Bronchial epithelial cell (primary cell): ENCODE data around the gene OR2G6. TPM values are rescaled to one million over a fixed set of nuclear protein-coding genes. Genes with fewer than 3 reads are reported as not detected.
A peak's percentile ranks its signal among the peaks of the same experiment; 100 is the strongest.
"Not testable (repeated sequence)": the region's sequence is repeated elsewhere in the genome, so short reads cannot be mapped to it uniquely, and the experiment has no call there.

Source experiments
- DNase-seq: peaks from one replicate; pipeline ENCODE4 v3.0.0-alpha.2; 2010; ENCODE audit warnings: low read depth
- FAIRE-seq: peaks from 2 replicates; lab custom pipeline; 2011; peaks lifted over from hg19 to GRCh38; lab: Jason Lieb, UNC
- H3K27me3 ChIP-seq: 2 replicates; pipeline ENCODE4 v1.5.1; 2011; ENCODE audit warnings: low read length; ENCODE audit not compliant: control insufficient read depth, insufficient read depth
- H3K36me3 ChIP-seq: 2 replicates; pipeline ENCODE4 v1.5.1; 2011; ENCODE audit warnings: low read length; ENCODE audit not compliant: control insufficient read depth, insufficient read depth
- H3K4me3 ChIP-seq: 2 replicates; pipeline ENCODE4 v1.5.1; 2011; ENCODE audit warnings: mild to moderate bottlenecking, low read depth, low read length, control low read depth
- total RNA-seq: library from RNA; depleted of rRNA; stranded (reverse); fragments of >200 nt; gene quantifications from 2 replicates; pipeline ENCODE4 v1.2.1, GENCODE V29; 2014
- TF ChIP-seq, protein P1 (sequence below): IDR thresholded peaks from 2 replicates; pipeline ENCODE4 v1.5.1; 2011; ENCODE audit warnings: mild to moderate bottlenecking, moderate library complexity, low read length, control low read depth, inconsistent platforms; ENCODE audit not compliant: insufficient read depth, severe bottlenecking

Gene OR2G6
- total RNA-seq, 1 donor from 2014 or later, result not detected

DNA sequence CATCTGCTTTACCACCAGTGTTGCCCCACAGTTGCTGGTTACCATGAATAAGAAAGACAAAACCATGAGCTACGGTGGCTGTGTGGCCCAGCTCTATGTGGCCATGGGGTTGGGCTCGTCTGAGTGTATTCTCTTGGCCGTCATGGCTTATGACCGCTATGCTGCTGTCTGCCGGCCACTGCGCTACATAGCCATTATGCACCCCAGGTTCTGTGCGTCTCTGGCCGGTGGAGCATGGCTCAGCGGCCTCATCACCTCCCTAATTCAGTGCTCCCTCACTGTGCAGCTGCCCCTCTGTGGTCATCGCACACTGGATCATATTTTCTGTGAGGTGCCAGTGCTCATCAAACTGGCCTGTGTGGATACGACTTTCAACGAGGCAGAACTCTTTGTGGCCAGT, 14.0 kb downstream of the OR2G6 start:
- no peak for DNase-seq
- TF ChIP-seq, protein P1, sequence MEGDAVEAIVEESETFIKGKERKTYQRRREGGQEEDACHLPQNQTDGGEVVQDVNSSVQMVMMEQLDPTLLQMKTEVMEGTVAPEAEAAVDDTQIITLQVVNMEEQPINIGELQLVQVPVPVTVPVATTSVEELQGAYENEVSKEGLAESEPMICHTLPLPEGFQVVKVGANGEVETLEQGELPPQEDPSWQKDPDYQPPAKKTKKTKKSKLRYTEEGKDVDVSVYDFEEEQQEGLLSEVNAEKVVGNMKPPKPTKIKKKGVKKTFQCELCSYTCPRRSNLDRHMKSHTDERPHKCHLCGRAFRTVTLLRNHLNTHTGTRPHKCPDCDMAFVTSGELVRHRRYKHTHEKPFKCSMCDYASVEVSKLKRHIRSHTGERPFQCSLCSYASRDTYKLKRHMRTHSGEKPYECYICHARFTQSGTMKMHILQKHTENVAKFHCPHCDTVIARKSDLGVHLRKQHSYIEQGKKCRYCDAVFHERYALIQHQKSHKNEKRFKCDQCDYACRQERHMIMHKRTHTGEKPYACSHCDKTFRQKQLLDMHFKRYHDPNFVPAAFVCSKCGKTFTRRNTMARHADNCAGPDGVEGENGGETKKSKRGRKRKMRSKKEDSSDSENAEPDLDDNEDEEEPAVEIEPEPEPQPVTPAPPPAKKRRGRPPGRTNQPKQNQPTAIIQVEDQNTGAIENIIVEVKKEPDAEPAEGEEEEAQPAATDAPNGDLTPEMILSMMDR, result no peak
- no peak overlapping the region for H3K4me3 ChIP-seq
- FAIRE-seq, result no peak
- H3K27me3 ChIP-seq, result no peaks in the 10 kb centered on the region
- H3K36me3 ChIP-seq, result no peaks in the 10 kb centered on the region

DNA sequence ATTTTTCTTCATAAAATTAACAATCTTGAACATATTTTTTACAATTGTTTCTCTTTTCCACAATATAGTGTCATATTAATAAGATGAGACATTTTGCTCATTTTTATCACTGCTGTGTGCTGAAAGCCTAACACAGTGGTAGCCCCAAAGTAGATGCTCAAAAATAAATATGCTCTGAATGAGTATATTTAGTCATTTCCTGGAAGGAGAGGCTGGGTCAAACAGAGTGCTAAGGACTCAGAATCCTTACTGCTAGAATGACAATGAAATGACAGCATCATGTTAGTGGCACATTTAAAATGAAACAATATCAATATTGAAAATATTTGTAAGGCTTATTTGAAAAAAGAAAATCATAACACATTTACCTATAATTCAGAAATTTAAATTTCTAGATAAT, 29.6 kb downstream of the OR2G6 start:
- H3K27me3 ChIP-seq, DNase-seq, H3K36me3 ChIP-seq, H3K4me3 ChIP-seq, FAIRE-seq: not testable (repeated sequence)

DNA sequence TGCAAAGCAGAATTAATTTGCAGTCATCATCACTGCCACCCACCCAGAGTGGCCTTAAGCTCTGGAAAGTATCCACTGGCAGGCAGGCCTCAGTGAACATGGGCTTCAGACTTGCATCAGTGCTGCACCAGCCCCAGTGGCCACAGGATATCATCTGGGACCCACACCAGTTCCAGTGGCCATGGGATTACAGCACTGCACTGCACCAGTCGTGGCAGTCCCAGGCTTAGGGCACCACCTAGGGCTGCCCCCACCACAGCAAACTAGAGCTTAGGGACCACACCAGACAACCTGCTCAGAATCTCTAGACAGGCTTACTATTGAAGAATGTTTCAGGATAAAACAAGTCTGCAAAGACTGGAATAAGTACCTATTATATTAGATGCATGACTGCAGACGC, 39.5 kb downstream of the OR2G6 start:
- H3K27me3 ChIP-seq, H3K36me3 ChIP-seq, H3K4me3 ChIP-seq, DNase-seq: not testable (repeated sequence)
- FAIRE-seq, result peak; percentile 99

- peak; percentile 36 for FAIRE-seq
Measured at GRCh38 chr1:248551027-248551426, 43.2 kb downstream of the OR2G6 start.

DNA sequence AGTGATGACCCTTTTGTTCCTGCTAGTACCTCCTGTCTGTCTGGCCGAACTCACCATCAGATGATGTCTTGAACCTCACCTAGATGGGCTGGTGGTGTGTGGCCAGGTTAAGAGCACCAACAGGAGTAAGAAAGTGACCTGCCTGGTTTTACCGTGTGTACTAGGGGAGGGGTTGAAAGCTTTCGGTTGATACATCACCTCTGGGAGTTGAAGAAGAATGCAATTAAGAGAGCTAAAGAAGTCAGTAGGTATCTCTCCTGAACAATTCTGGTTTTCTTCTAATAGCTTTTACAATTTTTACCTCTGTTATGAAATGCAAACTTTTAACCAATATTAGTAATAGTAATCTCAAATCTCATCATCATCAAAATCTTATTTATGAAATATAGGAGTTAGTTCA, 54.8 kb downstream of the OR2G6 start, which contains the start of gene OR2T29:
TSS of gene OR2T29 (minus strand) at position 101 of the 400 bp plus-strand sequence. CDS start 3,281 bp downstream, outside the sequence.
- not testable (repeated sequence) for DNase-seq

More at GRCh38 chr1:248551027-248551426, 43.2 kb downstream of the OR2G6 start:
- DNase-seq, H3K36me3 ChIP-seq, H3K4me3 ChIP-seq, H3K27me3 ChIP-seq: not testable (repeated sequence)

GRCh38 chr1:248565530-248566373, 57.9 kb downstream of the OR2G6 start:
- H3K27me3 ChIP-seq, H3K36me3 ChIP-seq, H3K4me3 ChIP-seq, DNase-seq: not testable (repeated sequence)
- FAIRE-seq, result peak; percentile 97

More for the DNA sequence above, 54.8 kb downstream of the OR2G6 start, which contains the start of gene OR2T29:
- FAIRE-seq, H3K4me3 ChIP-seq, H3K36me3 ChIP-seq, H3K27me3 ChIP-seq: not testable (repeated sequence)

DNA sequence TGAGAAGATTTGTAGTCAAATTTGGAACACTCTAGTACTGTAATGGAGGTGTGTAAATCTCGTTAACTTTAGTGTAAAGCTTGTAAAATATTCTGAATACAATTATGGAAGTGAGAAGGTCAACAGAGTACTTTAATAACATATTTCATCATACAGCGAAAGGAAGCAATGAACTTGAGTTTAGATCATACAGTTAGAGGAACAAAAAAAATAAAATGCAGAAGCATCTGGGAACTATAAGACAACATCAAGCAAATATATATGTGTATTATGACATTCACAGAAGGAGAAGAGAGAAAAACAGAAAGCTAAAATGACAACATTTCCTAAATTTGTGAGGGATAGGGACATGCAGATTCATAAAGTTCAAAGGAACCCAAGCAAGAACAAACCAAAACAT, 61.2 kb downstream of the OR2G6 start:
- not testable (repeated sequence) for H3K4me3 ChIP-seq, DNase-seq, FAIRE-seq

DNA sequence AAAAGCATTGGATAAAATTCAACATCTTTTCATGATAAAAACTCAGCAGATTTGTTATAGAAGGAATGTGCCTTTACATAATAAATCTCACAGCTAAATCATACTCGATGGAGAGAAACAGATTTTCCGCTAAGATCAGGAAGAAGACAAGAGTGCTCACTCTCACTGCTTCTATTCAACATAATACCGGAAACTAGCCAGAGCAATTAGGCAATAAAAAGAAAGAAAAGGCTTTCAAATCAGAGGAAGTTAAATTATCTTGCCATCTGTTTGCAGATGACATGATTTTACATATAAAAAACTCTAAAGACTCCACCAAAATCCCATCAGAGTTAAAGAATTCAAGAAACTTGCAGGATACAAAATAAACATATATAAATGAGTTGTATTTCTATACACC, 62.9 kb downstream of the OR2G6 start:
- not testable (repeated sequence) for H3K36me3 ChIP-seq, DNase-seq, H3K27me3 ChIP-seq, FAIRE-seq, H3K4me3 ChIP-seq

More for the DNA sequence above, 61.2 kb downstream of the OR2G6 start:
- not testable (repeated sequence) for H3K27me3 ChIP-seq, H3K36me3 ChIP-seq

GRCh38 chr1:248572049-248572448, 64.2 kb downstream of the OR2G6 start:
- not testable (repeated sequence) for H3K36me3 ChIP-seq, H3K4me3 ChIP-seq, FAIRE-seq, H3K27me3 ChIP-seq, DNase-seq

- H3K4me3 ChIP-seq, H3K36me3 ChIP-seq, H3K27me3 ChIP-seq, DNase-seq, FAIRE-seq: not testable (repeated sequence)
Measured at GRCh38 chr1:248573856-248574255, 66.0 kb downstream of the OR2G6 start.

GRCh38 chr1:248574657-248575056, 66.8 kb downstream of the OR2G6 start, which contains the start of gene OR2T34:
Gene OR2T34 (minus strand): TSS chr1:248574757. CDS start chr1:248574757, 0 bp downstream.
- H3K36me3 ChIP-seq, H3K27me3 ChIP-seq, DNase-seq, H3K4me3 ChIP-seq: not testable (repeated sequence)
- peak; percentile 91 for FAIRE-seq
